PFSK-1 (cell line): ENCODE results near the gene EID1.

Experiments
- FOXP2 ChIP-seq: optimal IDR thresholded peaks from 2 replicates; pipeline ENCODE3; 2011; ENCODE audit warnings: borderline replicate concordance, control low read depth, inconsistent platforms; ENCODE audit not compliant: insufficient read depth; ENCODE audit errors: extremely low read length, extremely low read depth
- POLR2AphosphoS5 ChIP-seq: IDR thresholded peaks from 2 replicates; pipeline ENCODE4 v1.6.1; 2012; ENCODE audit warnings: low read depth, mild to moderate bottlenecking, control low read depth, low read length, moderate library complexity
- TAF1 ChIP-seq: IDR thresholded peaks from 2 replicates; pipeline ENCODE4 v1.6.1; 2012; ENCODE audit warnings: low read length, control low read depth, borderline replicate concordance; ENCODE audit not compliant: insufficient read depth
- TF ChIP-seq, protein P1 (sequence below), 2 experiments: IDR thresholded peaks; 2 replicates each; pipeline versions ENCODE4 v1.6.1 to v1.8.0; 2011 to 2012; ENCODE audit warnings: low read depth in 2 of 2, low read length in 2 of 2, control low read depth in 1 of 2, inconsistent platforms in 1 of 2, mild to moderate bottlenecking in 1 of 2, moderate library complexity in 1 of 2; ENCODE audit not compliant: insufficient read depth in 1 of 2

DNA sequence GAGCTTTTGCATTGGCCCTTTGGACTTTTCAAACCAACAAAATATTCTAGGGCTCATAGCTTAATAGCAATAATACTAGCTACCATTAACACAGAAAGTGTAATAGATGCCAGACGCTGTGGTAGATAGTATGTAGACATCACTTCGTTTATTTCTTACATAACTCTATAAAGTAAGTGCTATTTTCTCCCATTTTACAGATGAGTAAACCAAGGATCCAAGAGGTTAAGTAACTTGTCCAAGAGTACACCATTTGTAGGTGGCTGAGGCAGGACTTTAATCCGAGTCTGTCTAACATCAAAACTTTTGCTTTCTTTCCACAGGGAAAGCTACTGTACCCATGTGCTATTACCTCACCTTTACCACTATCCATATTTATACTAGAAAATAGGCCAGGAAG lies 12.0 kb downstream of the EID1 start:
- TF ChIP-seq TAF1 (no peak), POLR2AphosphoS5 (no peak), FOXP2 (no peak)
- TF ChIP-seq, protein P1, sequence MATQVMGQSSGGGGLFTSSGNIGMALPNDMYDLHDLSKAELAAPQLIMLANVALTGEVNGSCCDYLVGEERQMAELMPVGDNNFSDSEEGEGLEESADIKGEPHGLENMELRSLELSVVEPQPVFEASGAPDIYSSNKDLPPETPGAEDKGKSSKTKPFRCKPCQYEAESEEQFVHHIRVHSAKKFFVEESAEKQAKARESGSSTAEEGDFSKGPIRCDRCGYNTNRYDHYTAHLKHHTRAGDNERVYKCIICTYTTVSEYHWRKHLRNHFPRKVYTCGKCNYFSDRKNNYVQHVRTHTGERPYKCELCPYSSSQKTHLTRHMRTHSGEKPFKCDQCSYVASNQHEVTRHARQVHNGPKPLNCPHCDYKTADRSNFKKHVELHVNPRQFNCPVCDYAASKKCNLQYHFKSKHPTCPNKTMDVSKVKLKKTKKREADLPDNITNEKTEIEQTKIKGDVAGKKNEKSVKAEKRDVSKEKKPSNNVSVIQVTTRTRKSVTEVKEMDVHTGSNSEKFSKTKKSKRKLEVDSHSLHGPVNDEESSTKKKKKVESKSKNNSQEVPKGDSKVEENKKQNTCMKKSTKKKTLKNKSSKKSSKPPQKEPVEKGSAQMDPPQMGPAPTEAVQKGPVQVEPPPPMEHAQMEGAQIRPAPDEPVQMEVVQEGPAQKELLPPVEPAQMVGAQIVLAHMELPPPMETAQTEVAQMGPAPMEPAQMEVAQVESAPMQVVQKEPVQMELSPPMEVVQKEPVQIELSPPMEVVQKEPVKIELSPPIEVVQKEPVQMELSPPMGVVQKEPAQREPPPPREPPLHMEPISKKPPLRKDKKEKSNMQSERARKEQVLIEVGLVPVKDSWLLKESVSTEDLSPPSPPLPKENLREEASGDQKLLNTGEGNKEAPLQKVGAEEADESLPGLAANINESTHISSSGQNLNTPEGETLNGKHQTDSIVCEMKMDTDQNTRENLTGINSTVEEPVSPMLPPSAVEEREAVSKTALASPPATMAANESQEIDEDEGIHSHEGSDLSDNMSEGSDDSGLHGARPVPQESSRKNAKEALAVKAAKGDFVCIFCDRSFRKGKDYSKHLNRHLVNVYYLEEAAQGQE (IDR thresholded peaks at IDR 0.05; ENCODE audit: insufficient read depth in 1 of 2, low read depth in 2 of 2, low read length in 2 of 2), result no peak
